SHP77 (cell line): ENCODE results near the gene SPACA9.

ENCODE experiments used
- DNase-seq, 2 experiments: peaks; one replicate each; lab custom pipeline; 2025; lab: John Stamatoyannopoulos, UW

The SPACA9 gene

DNA sequence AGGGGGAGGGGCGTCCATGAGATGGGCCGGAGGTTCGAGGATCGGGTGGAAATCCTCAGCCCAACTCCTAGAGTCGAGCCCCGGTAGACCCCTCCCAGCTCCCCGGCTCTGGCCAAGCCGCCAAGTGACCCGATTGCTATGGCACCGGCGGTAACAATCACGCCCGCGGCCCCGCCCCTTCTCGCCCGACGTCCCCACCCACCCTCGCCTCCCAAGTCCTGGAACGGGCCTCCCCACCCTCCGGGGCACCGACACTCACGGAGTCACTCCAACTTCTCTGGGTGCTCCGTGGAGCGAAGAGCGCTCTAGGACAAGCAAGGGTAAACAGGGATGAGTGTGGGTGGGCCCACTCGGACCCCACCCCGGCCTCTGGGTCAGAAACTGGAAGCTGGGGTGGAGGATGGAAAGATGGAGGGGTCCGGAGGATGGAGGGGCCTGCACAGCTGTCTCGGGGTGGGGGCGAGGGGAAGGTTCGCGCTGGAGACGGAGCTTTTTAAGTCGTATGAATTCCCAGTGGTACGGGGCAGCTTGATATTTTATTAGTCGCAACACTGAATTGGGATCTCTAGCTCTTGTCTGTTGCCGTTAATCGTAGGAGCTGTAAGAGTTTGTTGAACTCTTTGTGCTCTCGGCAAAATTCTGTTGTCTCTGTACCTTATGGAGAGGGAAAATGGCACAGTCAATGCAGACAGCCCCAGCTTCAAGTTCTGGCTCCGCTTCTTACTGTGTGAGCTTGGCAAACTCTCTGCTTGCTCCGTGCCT lies at the start of gene SPACA9:
Gene SPACA9, plus strand, starts transcription at position 204 of the 762 bp plus-strand sequence. CDS start 5,050 bp downstream, outside the sequence.
- peak; percentile 28 to 40 for DNase-seq

GRCh38 chr9:132832171-132832881 lies 46.4 kb upstream of the SPACA9 start:
- DNase-seq, result no peak

DNA sequence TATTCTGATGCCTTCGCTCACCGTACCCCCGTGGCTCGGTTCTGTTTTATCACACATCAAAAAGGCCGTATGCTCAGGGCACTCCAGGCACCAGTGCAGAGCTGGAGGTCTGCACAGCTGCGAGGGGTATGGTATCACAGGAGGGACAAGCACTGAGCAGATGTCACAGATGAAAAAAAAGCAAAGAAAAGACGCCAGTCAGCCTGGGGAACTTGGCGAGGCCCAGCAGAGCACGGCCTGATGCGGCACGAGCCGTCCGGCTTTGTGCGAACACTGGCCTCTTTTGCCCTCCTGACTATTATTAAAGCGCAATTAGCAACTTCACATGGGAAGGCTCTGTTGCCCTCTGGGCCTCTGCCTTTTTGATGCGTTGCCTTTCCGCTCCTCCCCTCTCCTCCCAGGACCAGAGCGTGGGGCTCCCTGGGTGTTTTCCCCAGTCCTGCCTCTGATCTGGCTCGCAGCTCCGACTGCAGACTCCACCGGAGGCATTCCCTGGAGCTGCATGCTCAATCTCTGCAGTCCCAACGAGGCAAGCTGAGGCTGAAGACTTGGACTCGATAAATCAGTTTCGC lies 45.1 kb upstream of the SPACA9 start:
- DNase-seq, result no peak

DNA sequence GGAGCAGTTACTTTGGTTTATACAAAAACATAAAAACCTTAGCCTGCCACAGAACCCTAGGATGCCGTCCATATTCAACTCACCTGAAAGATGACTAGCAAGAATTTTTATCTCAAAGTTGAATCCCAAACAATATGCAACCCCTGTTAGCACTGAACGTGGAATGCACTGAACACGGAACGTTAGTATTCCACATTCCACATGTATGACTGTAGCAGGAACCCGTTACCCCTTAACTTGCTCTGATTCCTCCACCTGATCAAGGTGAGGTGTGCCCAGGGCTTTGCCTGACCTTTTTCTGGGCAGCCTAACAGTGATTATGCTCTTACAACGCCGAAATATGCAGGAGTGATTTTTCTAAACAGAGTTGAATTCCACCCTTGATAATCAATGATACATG lies 44.4 kb upstream of the SPACA9 start:
- DNase-seq, result no peak

DNA sequence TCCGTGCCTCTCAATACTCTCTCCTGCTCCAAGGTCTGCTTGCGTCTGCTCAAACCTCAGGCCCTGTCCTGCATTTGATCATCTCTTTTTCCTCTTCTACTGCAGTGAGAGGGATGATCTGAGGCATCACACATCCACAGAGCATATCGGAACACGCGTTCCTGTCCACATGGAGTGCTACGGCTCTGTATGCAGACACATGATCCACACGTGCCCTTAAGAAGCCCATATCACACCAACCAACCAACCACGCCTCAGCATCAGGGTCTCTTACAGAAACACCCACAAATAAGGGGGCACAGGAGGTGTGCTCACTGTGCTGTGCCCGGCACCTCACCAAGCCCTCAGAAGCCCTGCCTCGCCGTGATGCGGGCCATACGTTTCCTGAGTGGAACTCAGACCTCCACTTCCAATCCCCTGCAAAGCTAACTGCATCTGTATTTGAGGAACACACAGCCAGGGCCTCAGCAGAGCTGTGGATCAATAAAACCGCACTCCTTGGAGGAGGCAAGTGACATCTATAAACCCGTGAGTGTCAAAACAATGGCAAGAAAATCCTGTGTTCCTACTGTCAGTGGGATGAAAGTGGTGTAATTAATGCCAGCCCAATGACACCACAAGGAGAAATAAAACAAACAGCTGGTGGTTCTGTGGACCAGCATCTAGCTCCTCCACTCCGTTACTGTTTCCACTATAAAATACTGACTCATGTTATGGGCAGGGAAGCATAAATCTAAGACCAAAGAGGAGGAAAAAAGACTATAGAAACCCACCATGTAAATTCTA lies 41.0 kb upstream of the SPACA9 start:
- DNase-seq, result no peak

DNA sequence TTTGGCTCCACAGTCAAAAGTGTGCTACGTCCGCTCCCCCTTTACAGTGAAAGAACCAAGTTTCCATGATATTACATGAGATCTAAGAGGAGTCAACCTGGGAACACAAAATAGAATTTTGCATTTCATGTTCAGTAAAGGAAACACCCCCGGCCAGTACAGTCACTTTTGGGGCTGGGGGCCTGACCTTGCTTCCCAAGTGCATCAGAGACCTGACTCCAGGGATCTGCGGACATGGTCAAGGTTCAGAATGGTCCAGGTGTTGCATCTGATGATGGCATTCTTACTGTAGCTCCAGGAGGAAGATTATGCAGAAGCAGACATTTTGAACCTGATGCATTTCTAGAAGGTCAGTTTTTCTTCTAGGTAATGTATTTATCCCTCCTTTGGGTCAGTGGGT lies 40.4 kb upstream of the SPACA9 start:
- no peak for DNase-seq

GRCh38 chr9:132840980-132841379 lies 37.7 kb upstream of the SPACA9 start:
- DNase-seq, result no peak

DNA sequence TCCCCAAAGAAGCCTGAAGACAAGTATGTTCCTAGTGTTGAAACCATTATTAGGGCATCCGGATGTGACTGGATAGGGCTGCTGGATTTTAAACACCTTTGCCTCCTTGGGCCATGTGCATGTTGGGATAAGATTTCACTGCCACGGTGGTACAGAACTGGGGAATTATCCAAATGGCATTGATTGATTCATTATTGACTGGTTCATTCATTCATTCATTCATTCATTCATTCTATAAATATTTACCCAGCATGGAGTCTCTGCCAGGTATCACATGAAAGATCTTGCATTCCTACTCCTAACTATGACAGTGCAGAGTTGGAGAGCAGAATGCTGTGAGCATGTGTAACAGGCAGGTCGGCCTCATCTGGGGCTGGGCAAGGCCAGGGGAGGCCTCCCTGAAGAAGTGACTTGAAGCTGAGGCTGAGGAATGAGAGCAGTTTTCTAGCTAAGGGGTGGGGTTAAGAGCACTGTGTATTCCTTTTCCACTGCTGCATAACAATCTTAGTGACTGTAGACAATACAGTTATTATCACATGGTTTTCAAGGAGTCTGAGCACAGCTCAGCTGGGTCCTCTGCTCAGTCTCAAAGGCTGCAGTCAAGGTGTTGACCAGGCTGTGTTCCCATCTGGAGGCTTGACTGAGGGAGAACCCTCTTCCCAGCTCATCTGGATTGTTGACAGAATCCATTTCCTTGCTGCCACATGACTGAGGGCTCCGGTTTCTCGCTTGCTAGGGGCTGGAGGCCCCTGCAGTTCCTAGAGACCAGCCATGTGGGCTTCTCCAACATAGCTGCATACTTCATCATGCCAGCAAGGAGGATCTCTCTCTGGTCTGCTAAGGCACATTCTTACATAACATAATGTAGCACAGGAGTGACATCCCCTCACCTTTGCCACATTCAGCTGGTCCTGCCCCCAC lies 36.3 kb upstream of the SPACA9 start:
- no peak for DNase-seq

DNA sequence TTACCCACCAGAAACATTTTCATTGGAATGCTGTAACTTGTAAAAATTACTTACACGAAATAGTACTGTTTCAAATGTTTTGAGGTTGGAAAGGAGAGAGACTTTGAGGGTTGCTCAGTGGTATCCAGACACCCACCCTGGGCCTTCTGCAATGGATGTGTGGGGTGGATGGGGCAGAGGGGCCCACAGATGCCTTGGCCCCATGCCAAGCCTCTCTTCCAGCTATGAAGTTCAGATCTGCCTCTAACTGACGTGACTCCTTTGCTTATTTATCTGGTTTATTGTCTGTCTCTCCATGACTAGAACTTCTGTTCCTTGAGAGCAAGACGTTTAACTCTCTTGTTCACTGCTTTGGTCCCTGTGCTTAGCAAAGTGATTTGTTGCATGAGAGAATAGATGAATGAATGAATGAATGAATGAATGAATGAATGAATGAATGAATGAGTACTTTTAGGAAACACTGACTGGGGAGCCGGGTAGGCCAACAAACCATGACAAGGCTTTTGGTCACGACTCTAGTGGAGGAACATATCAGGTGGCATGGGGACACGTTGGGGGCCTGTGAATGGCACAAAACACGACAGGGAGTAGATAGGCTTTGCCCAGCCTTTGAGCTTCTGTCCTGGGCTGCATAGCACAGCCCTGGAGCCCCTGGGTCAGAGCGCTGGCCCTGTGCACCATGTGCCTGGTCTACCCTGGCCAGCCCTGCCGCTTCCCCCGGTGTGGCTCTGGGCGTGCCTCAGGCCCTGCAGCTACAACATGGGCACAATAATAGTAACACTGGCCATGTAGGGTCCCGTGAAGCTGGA lies 32.4 kb upstream of the SPACA9 start:
- DNase-seq, result no peak

DNA sequence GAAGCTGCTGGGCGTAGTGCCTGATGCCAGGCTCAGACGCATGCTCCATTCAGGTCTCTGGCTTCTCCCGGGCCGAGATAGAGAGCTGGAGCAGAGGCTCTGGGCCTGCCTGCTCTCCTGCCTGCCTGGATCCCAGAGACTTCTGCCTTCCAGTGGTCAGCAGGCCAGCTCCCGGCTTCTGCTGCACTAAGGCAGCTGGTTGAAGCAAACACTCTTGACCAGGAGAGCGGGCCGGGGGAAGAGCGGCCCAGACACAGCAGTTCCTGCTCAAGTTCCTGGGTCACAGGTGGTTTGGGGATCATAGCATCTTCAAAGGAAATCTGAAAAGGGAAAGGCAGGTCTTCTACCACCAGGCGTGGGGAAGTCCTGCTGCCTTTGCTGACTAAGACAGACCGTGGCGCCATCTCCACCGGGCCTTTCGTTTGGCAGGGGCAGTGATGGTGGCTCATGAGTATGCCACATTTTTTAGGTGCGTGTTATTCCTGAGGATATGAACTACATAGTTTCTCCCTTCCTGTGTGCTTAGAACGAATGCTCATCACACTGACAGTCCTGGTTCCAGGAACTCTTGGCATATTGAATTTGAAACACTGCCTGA lies 31.7 kb upstream of the SPACA9 start:
- no peak for DNase-seq

GRCh38 chr9:132849185-132849706 lies 29.5 kb upstream of the SPACA9 start:
- DNase-seq, result no peak

- DNase-seq, result no peak
Observed at GRCh38 chr9:132853482-132853881, 25.2 kb upstream of the SPACA9 start.

GRCh38 chr9:132854832-132855231 lies 23.9 kb upstream of the SPACA9 start:
- DNase-seq, result no peak

- no peak for DNase-seq
Observed at GRCh38 chr9:132855904-132856303, 22.8 kb upstream of the SPACA9 start.

GRCh38 chr9:132857031-132857430 lies 21.7 kb upstream of the SPACA9 start:
- no peak for DNase-seq

GRCh38 chr9:132857616-132858342 lies 20.9 kb upstream of the SPACA9 start:
- no peak for DNase-seq

DNA sequence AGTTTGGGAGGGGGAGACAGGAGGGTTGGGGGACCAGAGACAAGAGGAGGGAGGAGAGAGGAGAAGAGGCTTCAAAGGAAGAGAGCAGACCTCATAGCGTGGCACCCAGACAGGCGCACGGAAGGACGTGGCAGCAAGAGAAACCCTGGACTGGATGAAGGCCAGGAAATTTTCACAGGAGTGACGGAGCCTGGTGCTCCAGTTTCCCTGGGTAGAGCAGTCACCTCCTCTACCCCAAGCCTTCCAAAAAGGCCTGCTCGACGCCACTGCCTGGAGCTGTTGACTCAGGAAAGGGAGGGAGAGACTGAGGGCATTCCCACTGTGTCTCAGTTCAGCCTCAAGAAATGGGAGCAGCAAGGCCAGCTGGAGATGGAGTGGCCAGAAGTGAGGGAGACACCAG lies 19.9 kb upstream of the SPACA9 start:
- no peak for DNase-seq

DNA sequence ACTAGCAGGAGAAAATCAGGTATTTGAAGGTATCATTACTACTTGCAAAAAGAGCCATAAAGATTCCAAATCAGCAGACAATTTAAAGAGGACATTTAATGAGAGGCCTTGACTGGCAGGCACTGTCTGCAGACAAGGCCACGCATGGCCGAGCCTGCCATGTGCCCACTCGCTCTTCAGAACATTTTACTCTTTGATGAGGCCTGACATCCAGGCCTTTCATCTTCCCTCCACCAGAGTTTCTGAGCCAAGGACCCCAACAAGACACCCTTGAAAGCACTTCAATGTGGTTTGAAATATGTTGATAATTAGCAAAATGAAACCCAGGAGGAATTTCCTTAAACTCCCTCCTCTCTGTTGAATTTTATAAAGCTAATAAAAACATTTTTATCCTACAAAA lies 17.0 kb upstream of the SPACA9 start:
- DNase-seq, result no peak

DNA sequence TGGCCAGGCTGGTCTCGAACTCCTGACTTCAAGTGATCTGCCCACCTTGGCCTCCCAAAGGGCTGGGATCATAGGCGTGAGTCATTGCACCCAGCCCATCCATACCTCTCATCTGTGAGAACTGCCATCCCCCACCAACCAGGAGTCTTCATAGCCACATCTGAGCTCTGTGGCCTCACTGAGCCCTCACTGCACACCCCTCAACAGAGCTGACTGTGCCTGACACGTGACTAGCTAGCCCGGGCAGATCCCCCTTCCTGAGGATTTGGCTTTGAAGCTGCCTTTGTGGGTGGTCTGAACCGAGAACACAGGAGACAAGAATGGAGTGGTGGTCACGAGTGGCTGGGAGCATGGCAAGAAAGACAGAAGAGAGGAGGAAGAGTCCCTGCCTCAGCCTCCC lies 16.2 kb upstream of the SPACA9 start:
- no peak for DNase-seq
